SK-N-MC (cell line): ENCODE measurements around the gene PID1.

Experiments
- DNase-seq: peaks from one replicate; pipeline ENCODE4 v3.0.0-alpha.2; 2011; ENCODE audit warnings: low read depth, low spot score
- H3K27ac ChIP-seq: fragments of 200-600 bp; sonication (generic); 2 replicates; pipeline ENCODE4 v1.5.1; 2016; ENCODE audit warnings: mixed run types
- H3K36me3 ChIP-seq: fragments of 200-600 bp; sonication (generic); 2 replicates; pipeline ENCODE4 v1.6.1; 2017; ENCODE audit warnings: antibody characterized with exemption, low read length, mixed read lengths; ENCODE audit not compliant: insufficient read depth
- H3K4me3 ChIP-seq: fragments of 200-600 bp; sonication (generic); 2 replicates; pipeline ENCODE4 v1.5.1; 2016
- H3K9ac ChIP-seq: fragments of 200-600 bp; sonication (generic); 2 replicates; pipeline ENCODE4 v1.8.0; 2017; ENCODE audit warnings: mixed run types, mixed read lengths; ENCODE audit not compliant: insufficient read length
- H3K9me3 ChIP-seq: fragments of 200-600 bp; sonication (generic); 2 replicates; pipeline ENCODE4 v1.6.1; 2017; ENCODE audit warnings: low read depth, mild to moderate bottlenecking, antibody characterized with exemption, low read length, moderate library complexity, mixed read lengths
- EZH2 ChIP-seq: fragments of 200-600 bp; sonication (generic); IDR thresholded peaks from one replicate; pipeline ENCODE4 v1.6.1; 2017; ENCODE audit warnings: antibody characterized with exemption
- FOXP2 ChIP-seq: optimal IDR thresholded peaks from 2 replicates; pipeline ENCODE3; 2011; ENCODE audit warnings: mild to moderate bottlenecking, moderate library complexity; ENCODE audit not compliant: insufficient read depth; ENCODE audit errors: extremely low read length, control extremely low read depth
- POLR2AphosphoS5 ChIP-seq: IDR thresholded peaks from 2 replicates; pipeline ENCODE4 v1.6.1; 2012; ENCODE audit warnings: mild to moderate bottlenecking, low read depth, low read length, borderline replicate concordance

The PID1 gene

DNA sequence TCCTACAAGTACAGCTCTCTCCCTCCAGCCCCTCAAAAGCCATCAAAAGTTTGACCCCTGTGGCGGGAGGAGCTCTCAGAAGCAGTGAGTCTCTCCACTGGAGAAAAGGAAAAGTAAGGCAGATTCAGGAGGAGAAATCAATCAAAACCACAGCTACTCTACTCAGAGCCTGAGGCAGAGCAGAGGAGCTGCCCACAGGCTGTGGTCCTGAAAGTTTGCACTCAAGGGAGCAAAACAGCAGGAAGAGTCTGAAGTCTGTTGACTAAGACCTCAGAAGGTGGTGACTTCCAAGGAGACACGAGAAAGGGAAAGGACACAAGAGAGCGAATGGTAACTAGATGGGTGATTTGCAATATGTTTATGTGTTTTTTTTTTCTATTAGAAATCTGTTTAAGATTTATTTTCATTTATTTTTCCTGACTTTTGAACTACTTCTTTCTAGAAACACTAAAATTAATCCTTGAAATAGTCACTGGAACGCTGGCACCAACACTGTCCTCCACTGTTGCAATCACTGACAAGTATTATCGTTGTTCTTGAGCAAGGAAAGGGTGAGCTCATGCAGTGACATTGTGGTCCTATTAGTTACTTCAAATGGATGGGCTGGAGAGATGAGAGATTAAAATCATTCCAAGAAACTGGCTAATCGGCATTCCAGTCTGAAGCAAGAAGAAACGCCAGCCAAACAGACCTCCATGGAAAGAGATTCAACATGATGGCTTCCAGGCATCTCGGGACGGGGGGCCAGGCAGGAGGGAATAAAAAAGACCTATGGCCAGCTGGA, 35.8 kb downstream of the PID1 start:
- H3K27ac ChIP-seq: no peak overlapping the region
- H3K9ac ChIP-seq: no peak overlapping the region
- DNase-seq: no peak
- no peaks in the 10 kb centered on the region for H3K36me3 ChIP-seq
- no peaks in the 10 kb centered on the region for H3K9me3 ChIP-seq
- no peak for TF ChIP-seq EZH2
- no peak for TF ChIP-seq FOXP2
- TF ChIP-seq POLR2AphosphoS5: no peak
- no peak overlapping the region for H3K4me3 ChIP-seq

DNA sequence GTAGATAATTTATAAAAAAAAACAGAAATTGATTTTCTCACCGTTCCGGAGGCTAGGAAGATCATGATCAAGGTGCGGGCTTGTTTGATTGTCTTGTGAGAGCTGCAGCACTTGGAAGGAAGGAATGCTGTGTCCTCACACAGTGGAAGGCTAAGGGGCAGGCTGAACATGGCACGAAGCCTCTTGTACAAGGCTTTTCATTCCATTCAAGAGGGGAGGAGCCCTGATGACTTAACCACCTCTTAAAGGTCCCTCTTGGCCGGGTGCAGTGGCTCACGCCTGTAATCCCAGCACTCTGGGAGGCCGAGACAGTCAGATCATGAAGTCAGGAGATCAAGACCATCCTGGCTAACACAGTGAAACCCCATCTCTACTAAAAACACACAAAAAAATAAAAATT, 39.2 kb downstream of the PID1 start:
- H3K27ac ChIP-seq: no peak overlapping the region
- no peaks in the 10 kb centered on the region for H3K9me3 ChIP-seq
- TF ChIP-seq POLR2AphosphoS5: no peak
- no peak for TF ChIP-seq FOXP2
- no peak for TF ChIP-seq EZH2
- no peak overlapping the region for H3K9ac ChIP-seq
- no peak for DNase-seq
- H3K4me3 ChIP-seq: no peak overlapping the region
- H3K36me3 ChIP-seq: no peaks in the 10 kb centered on the region

DNA sequence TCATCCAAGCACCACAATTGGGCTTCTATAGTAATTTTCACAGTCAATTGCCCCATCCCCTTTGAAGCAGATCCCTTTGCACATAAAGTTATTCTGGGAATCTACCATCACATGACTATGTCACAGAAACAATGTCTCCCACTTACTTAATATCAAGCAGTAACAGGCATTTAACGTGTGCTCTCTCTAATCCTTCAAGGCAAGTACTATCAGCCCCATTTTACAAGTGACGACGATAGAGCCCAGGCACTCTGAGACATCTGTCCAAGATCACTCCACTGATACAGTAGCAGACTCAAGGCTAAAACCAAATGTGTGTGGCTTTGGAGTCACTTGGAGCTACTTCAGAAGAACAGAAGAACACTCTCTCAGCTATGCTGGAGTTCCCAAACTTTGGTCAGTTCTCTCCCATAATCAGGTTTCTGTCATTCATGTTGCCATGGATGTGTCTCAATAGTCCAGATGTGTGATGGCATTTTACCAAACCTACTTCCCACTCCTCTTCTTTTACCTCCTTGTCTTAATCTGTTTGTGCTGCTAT, 39.7 kb downstream of the PID1 start:
- Histone ChIP-seq H3K36me3 (no peaks in the 10 kb centered on the region), H3K4me3 (no peak overlapping the region), H3K9me3 (no peaks in the 10 kb centered on the region), H3K27ac (no peak overlapping the region), H3K9ac (no peak overlapping the region)
- no peak for TF ChIP-seq EZH2
- no peak for TF ChIP-seq FOXP2
- no peak for TF ChIP-seq POLR2AphosphoS5
- no peak for DNase-seq

DNA sequence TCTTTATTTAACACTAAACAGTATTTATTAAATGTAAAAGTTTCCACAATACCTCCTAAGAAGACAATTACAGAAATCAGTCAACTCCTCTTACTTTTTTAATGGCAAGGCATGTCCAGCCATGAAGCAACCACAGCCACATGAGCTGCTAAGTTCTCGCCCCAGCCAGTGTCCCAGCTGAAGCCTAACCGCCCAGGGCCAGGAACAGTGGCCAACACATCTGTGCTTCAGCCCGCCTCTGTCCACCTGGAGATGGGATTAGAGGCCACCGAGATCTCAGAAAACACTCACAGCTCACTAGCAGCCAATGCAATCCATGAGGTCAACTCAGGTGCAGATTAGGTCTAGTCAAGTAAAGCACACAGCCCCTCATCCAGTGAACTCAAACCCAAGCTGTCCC, 40.2 kb downstream of the PID1 start:
- H3K9ac ChIP-seq: no peak overlapping the region
- no peaks in the 10 kb centered on the region for H3K9me3 ChIP-seq
- no peaks in the 10 kb centered on the region for H3K36me3 ChIP-seq
- no peak overlapping the region for H3K4me3 ChIP-seq
- H3K27ac ChIP-seq: no peak overlapping the region
- no peak for DNase-seq
- TF ChIP-seq POLR2AphosphoS5: no peak
- TF ChIP-seq FOXP2: no peak

DNA sequence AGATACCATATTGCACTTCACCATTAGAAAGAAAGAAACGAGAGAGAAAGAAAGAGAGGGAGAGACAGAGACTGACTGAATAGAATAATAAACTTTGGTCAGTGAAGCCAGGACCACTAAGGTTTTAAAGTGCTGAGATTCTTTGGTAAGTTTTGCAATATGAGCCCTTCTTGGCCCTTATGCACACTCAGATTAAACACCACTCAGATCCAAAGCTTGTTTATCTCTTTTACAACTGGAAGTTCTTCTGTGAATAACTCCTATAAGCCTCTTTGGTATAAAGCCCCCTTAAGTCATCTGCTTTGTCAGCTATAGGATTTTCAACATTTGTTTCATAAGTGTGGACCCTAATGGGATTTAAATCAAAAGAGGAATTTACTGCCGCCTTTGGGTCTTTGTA, 40.8 kb downstream of the PID1 start:
- no peaks in the 10 kb centered on the region for H3K9me3 ChIP-seq
- no peaks in the 10 kb centered on the region for H3K36me3 ChIP-seq
- H3K4me3 ChIP-seq: no peak overlapping the region
- no peak for DNase-seq
- TF ChIP-seq POLR2AphosphoS5 (no peak), FOXP2 (no peak), EZH2 (no peak)
- H3K9ac ChIP-seq: no peak overlapping the region
- no peak overlapping the region for H3K27ac ChIP-seq

DNA sequence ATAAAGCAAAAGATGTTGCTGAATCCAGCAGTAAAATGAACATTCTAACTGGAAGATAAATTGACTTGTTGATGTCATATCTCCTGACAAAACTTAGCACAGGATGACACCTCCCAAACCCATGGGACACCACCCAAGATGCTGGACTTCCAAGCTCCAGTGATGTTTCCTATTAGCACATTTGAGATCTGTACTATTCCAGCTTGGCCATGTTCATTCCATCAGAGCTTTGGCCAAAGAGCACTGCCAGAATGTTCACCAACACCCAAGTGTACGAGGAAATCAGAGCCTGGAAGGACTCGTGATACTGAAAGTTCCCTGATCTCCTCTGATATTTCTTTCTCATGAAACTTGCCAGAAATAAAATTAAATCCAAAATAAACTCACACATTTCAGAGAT, 44.7 kb downstream of the PID1 start:
- Histone ChIP-seq H3K27ac (no peak overlapping the region), H3K9me3 (no peaks in the 10 kb centered on the region), H3K4me3 (no peak overlapping the region), H3K9ac (no peak overlapping the region), H3K36me3 (no peaks in the 10 kb centered on the region)
- no peak for TF ChIP-seq EZH2
- no peak for TF ChIP-seq POLR2AphosphoS5
- no peak for TF ChIP-seq FOXP2
- no peak for DNase-seq

DNA sequence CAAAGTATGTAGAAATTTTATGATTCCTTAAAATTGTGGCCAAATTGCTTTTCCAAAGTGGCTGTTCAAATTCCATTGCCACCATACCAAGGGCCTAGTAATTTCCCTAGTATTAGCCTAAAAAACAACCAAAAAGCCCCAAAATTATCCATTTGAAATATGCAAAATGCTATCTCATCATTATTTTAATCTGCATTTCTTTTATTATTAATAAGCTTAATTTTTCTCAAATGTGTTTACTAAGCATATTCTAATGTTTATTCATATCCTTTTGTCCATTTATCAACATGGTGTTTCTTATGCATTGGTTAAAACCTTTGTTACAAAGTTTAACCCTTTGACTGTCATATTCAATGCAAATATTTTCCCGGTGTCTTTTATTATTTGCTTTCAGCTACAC, 48.0 kb downstream of the PID1 start:
- no peak for TF ChIP-seq POLR2AphosphoS5
- H3K36me3 ChIP-seq: no peaks in the 10 kb centered on the region
- DNase-seq: no peak
- no peaks in the 10 kb centered on the region for H3K9me3 ChIP-seq
- H3K27ac ChIP-seq: no peak overlapping the region
- no peak overlapping the region for H3K9ac ChIP-seq
- no peak overlapping the region for H3K4me3 ChIP-seq

DNA sequence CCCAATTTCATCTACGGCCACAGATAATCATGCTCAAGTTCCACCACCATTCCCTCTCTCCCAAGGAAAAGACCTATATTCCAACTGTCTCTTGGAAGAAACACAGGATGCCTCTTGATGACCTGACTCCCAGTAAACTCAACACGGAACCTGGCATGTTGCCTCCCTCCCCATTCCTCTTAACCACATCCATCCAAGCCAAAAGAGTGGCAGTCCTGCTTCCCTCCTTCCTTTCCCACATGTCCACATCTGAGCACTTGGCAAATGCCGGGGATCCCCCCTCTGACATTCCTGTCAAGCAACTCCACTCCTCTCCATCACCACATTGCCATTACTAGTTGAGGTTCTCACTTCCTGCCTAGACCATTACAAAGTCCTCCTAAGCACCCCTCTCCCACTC, 49.4 kb downstream of the PID1 start:
- Histone ChIP-seq H3K9ac (no peak overlapping the region), H3K36me3 (no peaks in the 10 kb centered on the region), H3K4me3 (no peak overlapping the region), H3K9me3 (no peaks in the 10 kb centered on the region), H3K27ac (no peak overlapping the region)
- no peak for TF ChIP-seq EZH2
- TF ChIP-seq FOXP2: no peak
- TF ChIP-seq POLR2AphosphoS5: no peak
- no peak for DNase-seq

DNA sequence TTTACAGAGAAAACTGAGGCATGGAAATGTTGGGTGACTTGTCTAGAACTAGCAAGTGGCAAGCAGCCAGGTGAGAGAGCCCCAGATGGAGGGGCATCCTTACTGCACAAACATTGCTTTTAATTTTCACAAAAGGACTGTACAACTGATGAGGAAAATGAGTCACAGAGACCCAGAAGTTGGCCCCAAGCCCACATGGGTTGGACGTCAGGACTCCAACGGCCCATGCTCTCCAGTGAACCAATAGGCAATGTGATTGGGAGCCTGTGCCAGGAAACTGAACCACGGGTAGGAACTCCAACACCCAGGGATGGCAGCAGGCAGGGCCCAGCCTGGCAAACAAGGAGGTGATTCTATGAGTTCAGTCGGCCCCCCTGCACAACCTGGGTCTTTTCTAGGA, 50.8 kb downstream of the PID1 start:
- Histone ChIP-seq H3K4me3 (no peak overlapping the region), H3K9me3 (no peaks in the 10 kb centered on the region), H3K36me3 (no peaks in the 10 kb centered on the region), H3K27ac (no peak overlapping the region), H3K9ac (no peak overlapping the region)
- no peak for TF ChIP-seq EZH2
- TF ChIP-seq FOXP2: no peak
- no peak for TF ChIP-seq POLR2AphosphoS5
- DNase-seq: no peak
